Stimulated activated naive CD8-positive, alpha-beta T cell treated with anti-CD3 and anti-CD28 coated beads, Interleukin-15, amount 100 ng/mL, for 72 hours (primary cell): ENCODE data around the gene SBK2.

Experiments used
- ATAC-seq: fragments of 150-1000 bp; cut with Tn5 transposase; 2 replicates; pipeline ENCODE4 v1.10.0; 2021; ENCODE audit warnings: mild to moderate bottlenecking, moderate library complexity
- DNase-seq, 2 donors: peaks; one replicate each; pipeline ENCODE4 v3.0.0; 2021 to 2022
- H3K27ac Mint-ChIP-seq, 2 donors: one replicate each; pipeline ENCODE4 v1.8.0; 2022; ENCODE audit warnings: mild to moderate bottlenecking in 2 of 2, mixed read lengths in 2 of 2, moderate library complexity in 2 of 2
- H3K27me3 Mint-ChIP-seq: one replicate; pipeline ENCODE4 v1.8.0; 2022; ENCODE audit warnings: mixed read lengths
- H3K4me1 Mint-ChIP-seq: one replicate; pipeline ENCODE4 v1.8.0; 2022; ENCODE audit warnings: mild to moderate bottlenecking, mixed read lengths
- H3K4me3 Mint-ChIP-seq, 2 donors: one replicate each; pipeline ENCODE4 v1.8.0; 2022; ENCODE audit warnings: mild to moderate bottlenecking in 2 of 2, mixed read lengths in 2 of 2, moderate library complexity in 1 of 2
- H3K9me3 Mint-ChIP-seq, 2 donors: one replicate each; pipeline ENCODE4 v1.8.0; 2022; ENCODE audit warnings: mixed read lengths in 2 of 2

SBK2 gene

DNA sequence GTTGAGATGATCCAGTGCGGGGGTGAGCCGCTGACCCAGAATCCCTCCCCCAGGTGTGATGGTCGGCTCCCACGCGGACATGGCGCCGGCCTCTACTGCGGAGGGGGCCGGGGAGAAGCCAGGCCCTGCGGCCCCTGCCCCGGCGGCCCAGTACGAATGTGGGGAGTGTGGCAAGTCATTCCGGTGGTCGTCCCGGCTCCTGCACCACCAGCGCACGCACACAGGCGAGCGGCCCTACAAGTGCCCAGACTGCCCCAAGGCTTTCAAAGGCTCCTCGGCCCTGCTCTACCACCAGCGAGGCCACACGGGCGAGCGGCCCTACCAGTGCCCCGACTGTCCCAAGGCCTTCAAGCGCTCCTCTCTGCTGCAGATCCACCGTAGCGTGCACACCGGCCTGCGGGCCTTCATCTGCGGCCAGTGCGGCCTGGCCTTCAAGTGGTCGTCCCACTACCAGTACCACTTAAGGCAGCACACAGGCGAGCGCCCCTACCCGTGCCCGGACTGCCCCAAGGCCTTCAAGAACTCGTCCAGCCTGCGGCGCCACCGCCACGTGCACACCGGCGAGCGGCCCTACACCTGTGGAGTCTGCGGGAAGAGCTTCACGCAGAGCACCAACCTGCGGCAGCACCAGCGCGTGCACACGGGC lies 55.7 kb downstream of the SBK2 start:
- H3K4me3 Mint-ChIP-seq, result no peak overlapping the region
- H3K27ac Mint-ChIP-seq, result no peak overlapping the region

DNA sequence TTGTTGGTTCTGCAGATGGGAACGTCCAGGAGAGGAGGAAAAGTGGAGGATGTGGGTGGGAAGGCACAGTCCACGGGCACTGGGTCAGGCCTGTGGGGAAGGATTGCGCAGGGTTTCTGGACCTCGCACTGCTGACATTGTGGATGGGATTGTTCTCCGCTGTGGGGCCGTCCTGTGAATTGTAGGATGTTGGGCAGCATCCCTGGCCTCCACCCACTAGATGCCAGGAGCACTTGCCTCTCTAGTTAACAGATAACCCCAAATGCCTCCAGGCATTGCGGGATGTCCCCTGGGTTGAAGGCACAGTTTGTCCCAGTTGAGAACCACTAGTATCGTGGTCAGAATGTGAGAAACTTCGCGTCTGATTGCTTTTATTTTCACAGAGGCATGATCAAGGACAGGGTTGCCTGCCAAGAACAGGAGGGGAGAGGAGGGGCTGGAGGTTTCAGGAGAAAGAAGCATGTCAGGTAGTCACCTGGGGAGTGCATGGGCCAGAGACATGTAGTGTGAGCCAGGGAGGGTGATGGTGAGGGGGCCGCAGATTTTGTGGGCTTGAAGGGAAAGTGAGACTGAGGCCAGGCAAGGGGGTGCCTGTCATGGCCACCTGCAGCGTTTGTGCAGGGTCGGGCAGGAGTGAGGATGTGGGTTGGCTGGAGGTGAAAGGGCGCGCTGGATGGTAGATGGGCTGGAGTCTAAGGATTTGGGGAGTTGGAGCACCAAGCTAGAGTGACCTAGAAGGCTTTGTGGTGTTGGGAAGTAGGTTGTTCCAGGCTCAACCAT lies 57.3 kb downstream of the SBK2 start:
- H3K4me1 Mint-ChIP-seq, result peaks cover 49% of the 10 kb centered on the region
- no peak for ATAC-seq
- no peaks in the 10 kb centered on the region for H3K9me3 Mint-ChIP-seq
- no peak for DNase-seq
- no peaks in the 10 kb centered on the region for H3K27me3 Mint-ChIP-seq
- H3K27ac Mint-ChIP-seq, result peak overlapping the region in 1 of 2 donors; percentile 4
- H3K4me3 Mint-ChIP-seq, result peak overlapping the region in 1 of 2 donors; percentile 18

More for the DNA sequence above, 55.7 kb downstream of the SBK2 start:
- no peak for DNase-seq
- Mint-ChIP-seq H3K4me1 (peaks cover 50% of the 10 kb centered on the region), H3K9me3 (no peaks in the 10 kb centered on the region), H3K27me3 (no peaks in the 10 kb centered on the region)
- ATAC-seq, result no peak

DNA sequence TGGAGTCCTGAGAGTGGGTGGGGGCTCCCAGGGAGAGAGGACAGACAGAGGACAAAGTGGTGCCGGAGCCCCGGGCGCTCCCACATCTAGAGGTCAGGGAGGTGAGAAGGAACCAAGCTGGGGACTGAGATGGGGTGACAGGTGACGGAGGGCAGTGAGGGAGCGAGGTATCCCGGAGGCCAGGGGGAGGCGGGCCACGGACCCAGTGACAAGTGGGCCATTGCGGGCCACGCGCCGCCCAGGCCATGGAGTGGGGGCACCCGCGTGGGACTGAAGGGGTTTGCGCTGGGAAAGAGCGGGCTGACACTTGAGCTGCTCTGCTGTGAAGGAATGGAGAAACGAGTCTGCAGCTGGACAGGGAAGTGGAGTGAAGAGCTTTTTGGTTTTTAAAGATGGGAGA lies 57.9 kb downstream of the SBK2 start:
- peaks cover 44% of the 10 kb centered on the region for H3K4me1 Mint-ChIP-seq
- peak overlapping the region in 1 of 2 donors; percentile 49 for H3K27ac Mint-ChIP-seq
- H3K9me3 Mint-ChIP-seq, result no peaks in the 10 kb centered on the region
- ATAC-seq (no peak), DNase-seq (no peak)
- H3K27me3 Mint-ChIP-seq, result no peaks in the 10 kb centered on the region
- H3K4me3 Mint-ChIP-seq, result peak overlapping the region in 1 of 2 donors; percentile 18
